DMS153 (cell line): ENCODE results near the gene BEST4.
"Not testable (repeated sequence)": the region's sequence is repeated elsewhere in the genome, so short reads cannot be mapped to it uniquely, and the experiment has no call there.

Experiments
- DNase-seq: peaks from one replicate; lab custom pipeline; 2025; lab: John Stamatoyannopoulos, UW

Gene BEST4

GRCh38 chr1:44777969-44778635, 9.9 kb downstream of the BEST4 start:
- DNase-seq = no peak

- no peak for DNase-seq
Measured at GRCh38 chr1:44777547-44777946, 10.4 kb downstream of the BEST4 start.

GRCh38 chr1:44776730-44777068, 11.3 kb downstream of the BEST4 start:
- DNase-seq = no peak

- DNase-seq = no peak
Measured at GRCh38 chr1:44775930-44776729, 11.8 kb downstream of the BEST4 start.

GRCh38 chr1:44775078-44775929, 12.7 kb downstream of the BEST4 start, which contains the start of gene RPS8:
RPS8 (plus strand) TSS chr1:44775540; CDS start chr1:44775597, 57 bp downstream.
- peak; percentile 95 for DNase-seq

- not testable (repeated sequence) for DNase-seq
Measured at GRCh38 chr1:44766421-44766820, 21.5 kb downstream of the BEST4 start.

GRCh38 chr1:44760876-44761275, 27.1 kb downstream of the BEST4 start:
- no peak for DNase-seq

- DNase-seq = no peak
Measured at GRCh38 chr1:44759077-44759476, 28.9 kb downstream of the BEST4 start.

- DNase-seq = no peak
Measured at GRCh38 chr1:44757420-44757819, 30.6 kb downstream of the BEST4 start.

GRCh38 chr1:44747878-44748277, 40.1 kb downstream of the BEST4 start:
- no peak for DNase-seq

- DNase-seq = no peak
Measured at GRCh38 chr1:44743211-44743610, 44.8 kb downstream of the BEST4 start.

- no peak for DNase-seq
Measured at GRCh38 chr1:44740179-44740617, 47.8 kb downstream of the BEST4 start.

- peak; percentile 98 for DNase-seq
Measured at GRCh38 chr1:44739307-44740178, 48.4 kb downstream of the BEST4 start, which contains the start of gene KIF2C. KIF2C (plus strand) TSS chr1:44739837; CDS start chr1:44739933, 96 bp downstream.

GRCh38 chr1:44738953-44739306, 49.0 kb downstream of the BEST4 start:
- DNase-seq = not testable (repeated sequence)

- DNase-seq = no peak
Measured at GRCh38 chr1:44735992-44736391, 52.0 kb downstream of the BEST4 start.

GRCh38 chr1:44733784-44734183, 54.2 kb downstream of the BEST4 start:
- DNase-seq = no peak
